ENCODE data around the gene TRAF7.
"Not testable (repeated sequence)": the region's sequence is repeated elsewhere in the genome, so short reads cannot be mapped to it uniquely, and the experiment has no call there.

Gene TRAF7

DNA sequence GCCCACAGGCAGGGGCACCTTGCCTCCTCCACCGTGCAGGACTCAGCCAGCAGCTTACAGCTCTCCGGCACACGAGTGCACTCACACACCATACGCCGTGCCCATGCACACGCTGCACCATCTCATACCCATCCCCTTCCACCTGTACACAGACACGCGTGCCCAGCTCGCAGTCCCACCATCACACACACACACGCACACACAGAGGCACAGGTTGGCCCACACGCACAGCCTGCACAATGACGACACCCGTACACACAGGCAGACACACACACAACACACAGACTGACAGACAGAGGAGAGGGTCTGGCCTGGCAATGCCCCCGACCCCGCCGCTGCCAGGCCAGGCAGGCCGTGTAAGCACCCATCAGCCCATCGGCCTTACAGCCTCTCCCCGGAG is 28.8 kb downstream of the TRAF7 start:
- no peak for DNase-seq

DNA sequence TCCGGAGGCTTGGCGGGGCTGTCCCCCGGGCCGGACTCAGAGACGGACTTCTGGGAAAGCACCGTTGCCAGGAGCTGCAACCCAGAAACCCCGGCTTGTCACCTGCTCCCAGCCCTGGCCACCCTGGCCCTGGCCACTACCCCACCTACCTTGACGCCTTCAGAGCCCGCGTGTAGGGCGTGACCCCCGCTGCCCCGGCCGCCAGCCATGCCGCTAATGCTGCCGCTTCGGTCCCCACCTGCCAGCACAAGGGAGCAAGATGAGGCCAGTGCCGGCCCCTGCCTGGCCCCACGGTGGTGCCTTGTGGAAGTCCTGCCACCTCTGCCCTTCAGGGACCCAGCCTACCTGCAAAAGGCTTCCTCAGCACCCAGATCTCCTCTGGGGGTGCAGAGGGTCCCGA is 29.4 kb downstream of the TRAF7 start:
- DNase-seq, result no peak

DNA sequence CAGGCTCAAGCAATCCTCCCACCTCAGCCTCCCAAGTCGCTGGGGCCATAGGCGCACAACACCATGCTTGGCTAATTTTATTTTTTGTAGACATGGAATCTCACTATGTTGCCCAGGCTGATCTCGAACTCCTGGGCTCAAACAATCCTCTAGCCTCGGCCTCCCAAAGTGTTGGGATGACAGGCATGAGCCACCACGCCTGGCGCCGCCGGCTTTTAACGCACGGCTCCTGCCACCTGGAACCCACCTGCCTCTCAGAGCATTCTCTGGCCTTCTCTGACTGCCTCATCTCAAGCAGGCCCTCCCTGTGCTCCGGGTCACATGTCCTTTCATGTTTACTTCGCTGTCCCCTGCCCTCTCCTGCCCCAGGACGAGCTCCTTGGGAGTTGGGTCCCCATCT is 30.5 kb downstream of the TRAF7 start:
- DNase-seq, result no peak

DNA sequence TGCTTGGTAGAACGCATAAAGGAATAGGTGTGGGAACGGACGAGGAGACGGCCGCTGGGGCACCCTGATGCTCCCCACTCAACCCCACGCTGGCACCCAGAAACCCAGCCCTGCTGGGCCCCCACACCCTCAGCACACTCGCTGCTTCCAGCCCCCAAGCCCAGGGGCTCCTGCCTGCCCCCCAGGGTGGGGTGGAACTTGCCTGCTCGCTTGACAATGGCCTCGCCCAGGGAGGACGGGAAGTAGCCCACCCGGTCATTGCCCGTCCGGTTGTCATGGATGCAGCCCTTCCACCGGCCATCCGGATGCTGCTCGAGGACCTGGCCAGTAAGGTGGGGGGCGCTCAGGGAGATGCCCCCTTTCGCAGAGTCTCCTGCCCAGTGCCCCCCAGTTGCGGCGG is 30.9 kb downstream of the TRAF7 start:
- DNase-seq, result no peak

DNA sequence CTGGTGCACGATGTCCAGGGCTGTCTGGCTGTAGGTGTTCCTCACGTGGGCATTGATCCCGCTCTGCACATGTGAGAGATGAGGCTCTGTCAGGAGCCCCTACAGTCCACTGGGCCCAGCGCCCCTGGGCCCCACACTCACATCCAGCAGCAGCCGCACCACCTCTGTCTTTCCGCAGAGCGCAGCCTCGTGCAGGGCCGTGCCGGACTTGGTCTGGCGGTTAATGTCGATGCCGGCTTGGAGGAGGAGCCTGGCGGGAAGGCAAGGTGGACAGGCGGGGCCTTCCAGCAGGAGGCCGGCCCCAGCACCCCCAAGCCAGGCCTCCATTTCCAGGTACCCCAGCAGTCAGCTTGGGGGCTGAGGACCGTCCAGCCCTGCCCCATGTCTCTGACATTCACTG is 31.6 kb downstream of the TRAF7 start:
- no peak for DNase-seq

DNA sequence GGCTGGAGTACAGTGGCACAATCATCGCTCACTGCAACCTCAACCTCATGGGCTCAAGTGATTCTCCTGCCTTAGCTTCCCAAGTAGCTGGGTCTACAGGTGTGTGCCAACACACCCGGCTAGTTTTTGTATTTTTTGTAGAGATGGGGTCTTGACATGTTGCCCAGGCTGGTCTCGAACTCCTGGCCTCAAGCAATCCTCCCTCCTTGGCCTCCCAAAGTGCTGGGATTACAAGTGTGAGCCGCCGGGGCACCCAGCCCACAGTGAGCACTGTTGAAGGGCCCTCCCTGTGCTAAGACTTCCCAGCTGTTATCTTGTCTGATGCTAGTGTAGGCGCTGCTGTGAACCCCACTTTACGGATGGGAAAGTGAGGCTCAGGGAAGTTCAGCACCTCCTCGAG is 32.8 kb downstream of the TRAF7 start:
- no peak for DNase-seq

DNA sequence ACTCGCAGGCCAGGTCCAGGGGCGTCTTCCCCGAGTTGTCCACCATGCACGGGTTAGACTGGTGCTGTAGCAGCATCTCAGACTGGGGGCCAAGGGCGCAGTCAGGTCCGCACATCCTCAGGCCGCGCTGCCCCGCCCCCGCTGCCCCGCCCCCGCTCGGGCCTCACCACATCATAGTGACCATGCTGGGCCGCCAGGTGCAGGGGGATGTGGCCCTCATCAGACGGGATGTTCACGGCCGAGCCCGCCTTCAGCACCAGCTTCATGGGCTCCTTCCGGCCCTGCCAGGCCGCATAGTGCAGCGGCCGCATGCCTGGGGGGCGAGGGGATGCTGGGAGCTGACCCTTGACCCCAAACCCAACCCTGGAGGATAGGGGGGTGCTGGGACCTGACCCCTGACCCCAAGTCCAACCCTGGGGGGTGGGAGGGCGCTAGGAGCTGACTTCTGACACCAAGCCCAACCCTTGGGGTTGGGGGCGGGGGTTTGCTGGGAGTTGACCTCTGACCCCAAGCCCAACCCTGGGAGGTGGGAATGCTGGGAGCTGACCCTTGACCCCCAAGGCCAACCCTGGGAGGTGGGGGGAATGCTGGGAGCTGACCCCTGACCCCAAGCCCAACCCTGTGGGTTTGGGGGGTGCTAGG is 33.8 kb downstream of the TRAF7 start:
- DNase-seq, result no peak

DNA sequence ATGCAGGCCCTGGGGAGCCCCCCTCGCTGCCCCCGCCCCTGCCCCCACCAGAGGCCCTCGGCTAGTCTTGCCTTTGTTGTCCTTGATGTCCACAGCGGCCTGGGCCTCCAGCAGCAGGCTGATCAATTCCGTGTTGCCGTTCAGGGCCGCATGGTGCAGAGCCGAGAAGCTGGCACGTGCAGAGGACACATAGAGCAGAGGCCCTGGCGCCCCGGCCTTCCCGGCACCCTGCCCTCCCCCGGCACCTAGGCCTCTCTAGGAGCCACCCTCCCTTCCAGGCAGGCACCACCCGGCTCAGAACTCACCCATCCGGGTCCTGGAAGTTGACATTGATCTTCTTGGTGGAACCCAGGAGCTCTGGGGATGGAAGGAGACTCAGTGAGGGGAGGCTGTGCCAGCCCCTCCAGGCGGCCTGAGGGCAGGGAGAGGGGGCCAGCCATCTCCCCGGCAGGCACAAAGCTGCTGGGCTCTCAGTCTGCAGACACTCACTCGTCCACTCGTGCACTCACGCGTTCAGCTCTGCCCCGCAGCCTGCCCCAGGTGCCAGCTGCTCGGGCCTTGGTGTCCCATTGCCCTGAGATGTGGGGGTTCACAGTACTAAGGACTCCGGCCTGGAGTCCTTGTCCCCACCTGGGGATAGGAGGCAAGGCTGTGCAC is 34.5 kb downstream of the TRAF7 start:
- DNase-seq, result no peak

DNA sequence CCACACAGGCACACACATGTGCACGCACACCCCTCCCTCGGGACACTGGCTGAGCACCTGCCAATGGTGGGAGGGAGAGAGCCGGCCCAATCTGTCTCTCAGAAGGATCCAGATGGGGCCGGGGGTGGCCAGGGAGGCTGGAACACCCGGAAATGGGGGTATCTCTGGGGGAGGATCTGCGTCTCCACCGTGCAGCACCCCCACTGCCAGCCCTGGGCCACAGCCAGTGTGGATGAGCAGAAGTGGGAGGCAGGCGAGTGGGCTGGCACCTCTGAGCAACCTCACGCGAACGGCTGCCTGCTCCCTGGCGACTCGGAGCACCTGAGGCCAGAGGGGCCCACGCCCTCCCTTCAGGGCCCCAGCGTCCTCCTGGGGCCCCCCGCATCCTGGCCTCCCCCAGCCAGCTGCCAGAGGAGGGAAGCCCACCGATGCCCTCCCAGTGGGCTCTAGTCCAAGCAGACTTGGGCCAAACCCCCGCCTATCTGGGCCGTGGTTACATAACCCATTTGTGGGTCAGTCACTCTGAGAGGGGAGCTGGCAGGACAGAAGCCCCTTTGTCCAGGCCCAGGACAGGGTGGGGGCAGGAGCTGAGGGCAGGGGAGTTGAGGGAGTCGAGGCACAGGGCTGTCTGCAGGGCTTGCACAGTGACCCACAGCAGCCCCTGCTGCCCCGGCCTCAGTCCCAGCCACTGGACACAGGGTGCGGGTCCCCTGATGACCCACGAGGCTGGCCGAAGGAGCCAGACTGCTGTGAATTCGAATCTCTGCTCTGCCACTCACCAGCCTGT is 35.3 kb downstream of the TRAF7 start:
- DNase-seq, result no peak

DNA sequence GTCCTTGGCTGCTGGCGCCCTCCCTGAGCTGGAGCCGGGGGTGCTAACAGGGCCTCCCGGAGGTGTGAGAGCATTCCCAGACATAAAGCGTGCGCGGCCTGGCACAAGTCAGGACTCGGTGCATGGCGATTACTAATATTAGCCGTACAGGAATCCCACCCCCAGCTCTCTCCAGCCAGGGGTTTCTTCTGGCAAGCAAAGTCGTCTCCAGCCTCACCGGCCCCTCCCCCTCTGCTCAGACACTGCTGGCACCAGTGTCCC is 35.8 kb downstream of the TRAF7 start:
- no peak for DNase-seq

DNA sequence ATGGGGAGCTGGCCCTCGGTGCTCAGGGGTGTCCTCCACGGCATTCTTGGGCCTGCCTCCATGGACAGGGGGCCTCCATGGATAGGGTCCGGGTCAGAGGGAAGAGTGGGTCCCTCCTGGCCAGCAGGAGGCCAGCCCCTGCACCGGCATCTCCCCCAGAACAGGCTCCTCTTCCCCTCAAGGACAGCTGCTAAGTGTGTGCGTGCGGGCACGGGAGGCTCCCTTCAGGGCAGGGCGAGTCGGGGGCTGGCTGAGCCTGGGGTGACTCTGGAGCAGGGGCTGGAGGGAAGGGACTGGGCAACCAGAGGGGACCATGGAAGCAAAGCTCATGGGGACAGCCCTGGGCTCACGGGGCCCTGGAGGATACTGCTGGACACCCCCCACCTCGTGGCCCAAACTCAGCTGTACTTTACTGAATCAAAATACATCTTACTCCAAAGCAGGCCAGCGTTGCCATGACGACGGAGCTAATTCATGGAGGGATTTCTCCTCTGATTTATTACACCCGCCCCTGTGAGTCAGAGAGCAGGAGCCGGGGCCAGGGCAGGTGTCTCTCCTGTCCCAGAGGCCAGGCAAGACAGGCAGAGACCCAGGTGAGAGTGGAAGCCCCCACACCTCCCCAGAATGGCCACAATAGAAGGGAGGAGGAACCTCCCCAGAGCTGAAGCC is 38.7 kb downstream of the TRAF7 start:
- DNase-seq, result no peak

DNA sequence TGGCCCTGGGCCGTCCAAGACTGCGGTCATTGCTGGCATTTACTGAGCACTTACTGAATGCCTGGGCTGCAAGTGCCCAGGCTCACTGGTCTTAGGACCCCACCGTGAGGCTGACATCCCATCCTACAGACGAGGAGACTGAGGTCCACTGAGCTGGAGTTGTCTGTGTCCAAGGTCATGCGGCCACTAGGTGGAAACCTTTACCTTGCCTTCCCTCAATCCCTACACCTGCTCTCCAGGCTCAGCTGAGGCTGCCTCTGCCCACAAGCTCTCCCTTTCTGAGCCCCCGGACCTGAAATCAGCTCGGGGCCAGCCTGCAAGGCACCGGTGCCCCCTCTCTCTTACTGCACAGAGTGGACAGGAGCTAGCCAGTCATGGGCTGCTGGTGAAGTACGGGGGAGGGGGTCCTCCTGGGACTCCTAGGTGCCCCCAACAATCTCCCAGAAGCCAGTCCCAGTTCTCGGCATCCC is 39.3 kb downstream of the TRAF7 start:
- peak; percentile 8 for DNase-seq

DNA sequence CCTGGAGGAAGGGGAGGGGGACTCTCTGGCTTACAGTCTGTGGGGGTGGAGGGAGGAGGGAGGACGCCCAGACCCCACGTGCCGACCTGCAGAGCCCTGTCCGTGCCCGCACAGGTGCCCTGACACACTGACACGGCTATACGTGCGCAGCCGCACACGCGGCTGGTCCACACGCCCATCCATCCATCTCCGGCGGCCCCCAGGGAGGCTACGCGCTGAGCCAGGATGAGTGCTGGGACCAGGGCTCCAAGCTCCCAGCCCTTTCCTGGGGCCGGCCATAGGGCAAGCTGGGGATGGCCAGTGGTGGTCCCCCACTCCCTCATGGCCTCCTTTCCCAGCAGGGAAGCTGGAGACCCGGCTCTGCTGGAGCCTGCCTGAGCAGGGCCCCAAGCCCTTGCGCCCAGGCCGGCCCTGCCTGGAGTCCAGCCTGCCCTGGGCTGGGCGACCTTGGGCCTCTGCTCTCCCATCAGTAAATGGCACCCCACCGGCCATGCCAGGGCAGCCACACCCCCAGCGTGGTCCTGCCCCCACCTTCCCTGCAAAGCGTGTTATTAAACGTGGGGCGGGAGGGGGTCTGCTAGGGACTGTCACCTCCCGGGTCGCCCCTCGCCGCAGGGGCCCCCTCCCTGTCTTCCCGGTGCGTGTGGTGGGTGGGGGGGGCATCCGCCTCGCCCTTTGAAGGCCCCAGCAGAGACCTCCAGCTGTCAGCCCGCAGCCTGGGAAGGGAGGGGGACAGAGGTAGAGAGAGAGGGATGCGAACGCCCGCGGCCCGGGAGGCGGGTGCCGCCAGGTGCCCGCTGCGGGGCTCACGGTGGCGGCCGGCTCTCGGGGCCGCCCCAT is 40.0 kb downstream of the TRAF7 start:
- DNase-seq, result no peak

DNA sequence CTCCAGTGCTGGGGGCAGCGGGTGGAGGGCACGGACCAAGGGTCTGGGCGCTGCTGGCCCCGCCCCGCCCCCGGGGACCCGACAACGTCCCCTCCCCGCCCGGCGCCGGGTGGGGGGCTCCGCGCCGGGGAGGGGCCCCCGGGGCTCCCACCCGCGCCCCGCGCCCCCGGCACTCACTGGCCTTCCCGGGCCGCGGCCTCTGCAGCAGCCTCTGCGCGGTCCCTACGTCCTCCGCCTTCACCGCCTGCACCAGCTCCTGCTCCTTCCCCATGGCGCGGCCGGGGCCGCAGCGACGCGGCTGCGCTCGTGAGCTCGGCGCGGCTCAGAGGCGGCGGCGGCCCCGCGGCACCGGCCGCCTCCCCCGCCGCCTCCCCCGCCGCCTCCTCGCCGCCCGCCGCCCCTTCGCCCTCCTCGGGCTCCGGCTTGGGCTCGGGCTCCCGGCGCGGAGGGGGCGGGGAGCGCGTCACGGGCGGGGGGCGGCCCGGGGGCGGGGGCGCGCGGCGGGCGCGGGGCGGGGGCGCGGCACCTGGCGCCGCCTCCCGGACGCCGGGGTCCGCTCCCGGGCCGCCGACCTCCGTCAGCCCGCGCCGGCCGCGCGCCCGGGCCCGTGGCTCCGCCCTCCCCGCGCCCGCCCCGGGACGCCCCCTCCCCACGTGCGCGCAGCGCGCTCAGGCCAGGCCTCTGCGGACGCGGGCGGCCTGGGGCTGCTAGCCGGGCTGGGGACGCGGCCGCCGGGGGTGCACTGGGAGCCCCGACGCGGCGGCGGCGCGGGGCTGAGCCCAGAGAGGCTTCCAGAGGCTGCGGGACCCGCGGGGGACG is 40.8 kb downstream of the TRAF7 start, which contains the start of gene CASKIN1:
CASKIN1 (minus strand) TSS at position 444 of the 819 bp plus-strand sequence; CDS start at position 271, 173 bp downstream.
- no peak for DNase-seq

DNA sequence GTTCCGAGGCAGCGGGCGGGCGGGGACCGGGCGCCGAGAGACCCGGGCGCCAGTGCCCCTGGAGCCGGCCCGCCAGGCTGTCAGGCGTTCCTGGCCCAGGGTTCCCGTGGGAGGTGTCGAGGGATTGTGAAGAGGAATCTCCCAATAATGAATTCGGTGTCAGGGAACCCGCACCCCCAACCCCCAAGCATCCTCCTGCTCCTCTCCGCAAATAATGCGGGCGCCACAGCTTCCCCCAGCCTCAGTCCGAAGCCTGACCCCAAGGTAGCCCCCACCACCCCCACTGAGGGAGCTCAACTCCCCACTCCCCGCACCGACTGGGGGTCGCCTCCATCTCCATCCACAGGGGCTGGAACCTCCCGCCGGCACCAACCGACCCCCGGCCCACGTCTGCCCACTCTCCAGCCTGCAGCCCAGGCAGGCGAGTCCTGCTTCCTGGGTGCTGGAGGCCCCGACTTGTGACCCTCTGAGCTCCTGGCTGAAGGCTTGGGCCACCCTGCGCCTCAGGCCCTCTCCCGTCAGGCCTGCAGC is 41.5 kb downstream of the TRAF7 start:
- DNase-seq, result no peak

DNA sequence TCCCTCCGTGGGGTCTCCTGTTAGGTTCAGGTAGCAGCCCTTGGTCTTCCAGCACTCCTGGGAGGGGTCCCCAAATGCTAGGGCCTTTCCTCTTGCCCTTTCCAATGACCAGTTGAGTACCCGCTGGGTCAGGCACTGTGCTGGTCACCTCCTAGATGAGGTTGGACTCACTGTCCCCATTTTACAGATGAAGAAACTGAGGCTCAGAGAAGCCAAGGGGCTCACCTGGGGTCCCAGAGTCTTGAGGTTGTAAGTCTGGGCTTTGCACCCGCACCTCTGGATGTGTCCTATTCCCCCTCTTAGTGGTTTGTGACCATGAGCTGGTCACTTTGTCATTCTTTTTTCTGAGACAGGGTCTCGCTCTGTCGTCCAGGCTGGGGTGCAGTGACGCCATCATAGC is 42.2 kb downstream of the TRAF7 start:
- DNase-seq, result no peak

DNA sequence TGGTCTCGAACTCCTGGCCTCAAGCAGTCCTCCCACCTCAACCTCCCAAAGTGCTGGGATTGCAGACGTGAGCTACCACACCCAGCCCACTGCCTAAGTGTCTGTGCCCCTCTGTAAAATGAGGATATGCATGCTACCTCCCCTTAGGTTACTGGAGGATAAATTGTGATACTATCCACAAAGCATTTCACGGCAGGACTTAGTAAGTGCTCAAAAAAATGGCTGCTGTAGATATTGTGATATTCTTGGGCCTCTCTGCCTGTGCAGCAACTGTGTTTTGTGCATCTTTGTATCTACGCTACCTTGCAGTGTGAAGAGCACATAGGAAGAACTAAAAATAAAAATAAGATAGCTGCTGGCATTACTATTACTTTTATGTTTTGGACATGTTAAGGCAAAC is 42.7 kb downstream of the TRAF7 start:
- DNase-seq, result no peak

DNA sequence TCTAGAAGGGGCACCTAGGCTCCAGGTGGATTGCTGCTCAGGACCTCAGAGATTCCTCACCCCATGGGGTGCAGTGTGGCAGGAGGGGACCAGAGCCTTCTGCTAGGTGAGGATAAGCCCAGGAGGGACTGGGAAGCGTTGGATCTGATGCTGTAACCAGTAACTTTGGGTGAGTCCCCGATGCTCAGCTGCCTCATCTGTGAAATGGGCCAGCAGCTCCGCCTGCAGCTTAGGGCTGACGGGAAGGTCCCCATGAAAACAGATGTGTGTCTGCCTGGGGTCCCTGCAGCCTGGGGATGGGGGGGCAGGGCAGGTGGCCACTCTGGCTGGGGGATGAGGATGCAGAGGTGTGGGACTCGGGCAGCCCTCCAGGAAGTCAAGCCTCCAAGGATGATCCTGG is 43.5 kb downstream of the TRAF7 start:
- no peak for DNase-seq

DNA sequence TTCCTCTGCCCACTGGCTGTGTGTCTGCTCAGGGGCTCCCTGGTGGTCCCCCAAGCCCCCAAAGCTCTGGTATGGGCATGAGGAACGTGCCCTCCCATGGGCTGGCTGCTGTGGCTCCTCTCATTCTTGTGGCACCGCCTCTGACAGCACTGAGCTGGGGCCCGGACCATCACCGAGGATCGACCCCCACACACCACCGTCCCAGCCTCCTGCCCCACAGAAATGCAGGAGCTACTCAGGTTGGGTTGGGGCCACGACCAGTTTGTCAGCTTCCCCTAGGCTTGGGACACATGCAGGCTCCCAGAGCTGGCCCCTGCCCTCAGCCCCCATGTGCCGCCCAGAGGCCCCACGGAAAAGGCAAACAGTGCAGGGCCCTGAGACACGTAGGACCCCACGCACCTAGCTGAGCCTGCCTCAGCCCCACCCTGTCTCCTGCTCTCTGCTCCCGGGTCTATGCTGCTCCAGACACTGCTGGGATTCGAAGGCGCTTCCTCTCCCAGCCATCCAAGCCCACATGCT is 44.1 kb downstream of the TRAF7 start:
- DNase-seq, result no peak

DNA sequence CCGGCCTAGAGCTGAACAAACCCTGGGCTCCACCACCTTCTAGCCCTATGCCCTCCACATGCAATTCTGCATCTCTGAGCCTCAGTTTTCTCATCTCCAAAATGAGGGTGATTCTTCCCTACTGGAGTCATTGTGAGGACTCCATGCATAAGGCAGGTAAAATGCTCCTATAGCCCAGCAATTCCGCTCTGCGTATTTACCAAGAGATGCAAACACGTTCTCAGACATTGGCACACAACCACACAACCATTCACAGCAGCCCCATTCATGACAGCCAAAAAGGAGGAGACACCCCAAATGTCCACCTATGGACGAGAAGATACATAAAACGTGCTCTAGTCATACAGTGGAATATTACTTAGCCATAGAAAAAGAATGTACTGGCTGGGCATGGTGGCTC is 44.7 kb downstream of the TRAF7 start:
- DNase-seq, result no peak

DNA sequence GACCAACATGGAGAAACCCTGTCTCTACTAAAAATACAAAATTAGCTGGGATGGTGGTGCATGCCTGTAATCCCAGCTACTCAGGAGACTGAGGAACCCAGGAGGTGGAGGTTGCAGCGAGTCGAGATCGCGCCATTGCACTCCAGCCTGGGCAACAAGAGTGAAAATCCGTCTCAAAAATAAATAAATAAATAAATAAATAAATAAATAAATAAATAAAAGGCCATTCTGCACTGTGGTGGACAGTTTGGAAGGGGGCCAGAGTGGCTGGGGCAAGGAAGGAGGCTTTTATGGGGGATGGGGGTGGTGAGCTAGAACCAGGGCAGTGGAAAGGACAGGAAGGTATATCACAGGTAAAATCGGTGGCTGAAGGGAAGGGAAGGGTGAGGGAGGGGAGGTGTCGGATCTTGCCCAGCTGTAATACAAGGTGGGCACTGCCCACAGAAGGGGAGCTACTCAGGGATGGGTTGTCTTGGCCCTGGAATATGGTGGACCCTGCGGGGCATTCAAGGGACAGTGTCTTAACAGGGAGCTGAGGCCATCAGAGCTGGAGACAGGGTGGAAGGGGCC is 47.6 kb downstream of the TRAF7 start:
- DNase-seq, result not testable (repeated sequence)

All from effector CD8-positive, alpha-beta T cell (primary cell).